Measurements from ENCODE around the gene RPRD1B. TPM values are rescaled to one million over a fixed set of nuclear protein-coding genes. Genes with fewer than 3 reads are reported as not detected.
"Not testable (repeated sequence)": the region's sequence is repeated elsewhere in the genome, so short reads cannot be mapped to it uniquely, and the experiment has no call there.

The RPRD1B gene
- total RNA-seq, 1 experiment from 2014 or later, result 42.6 TPM

- POLR2A ChIA-PET, result no interaction called here
- Mint-ChIP-seq H3K4me1 (ENCODE audit: insufficient read depth, unreplicated experiment) (peaks cover 10% of the 10 kb centered on the region), H3K27ac (ENCODE audit: low read depth, unreplicated experiment) (no peak overlapping the region), H3K4me3 (ENCODE audit: unreplicated experiment) (no peak overlapping the region), H3K36me3 (ENCODE audit: insufficient read depth, unreplicated experiment) (no peaks in the 10 kb centered on the region), H3K27me3 (ENCODE audit: insufficient read depth, unreplicated experiment) (no peaks in the 10 kb centered on the region), H3K9me3 (ENCODE audit: unreplicated experiment) (peaks cover 14% of the 10 kb centered on the region)
- no TSS peak for BruUV-seq (replicated peaks)
- CTCF ChIA-PET, result interaction anchor here (0.6 to 1.0 kb wide), 4 partner anchors 51 to 540 kb away, joined by 3 to 6 read pairs (median 4); no protein-coding TSS in a partner anchor
- DNase-seq (ENCODE audit: unreplicated experiment), result no peak
- intact Hi-C loops (cut with micrococcal nuclease), result no loop called here
- TF ChIP-seq CTCF (IDR thresholded peaks at IDR 0.05; ENCODE audit: unreplicated experiment), result no peak
These were observed 70.7 kb downstream of the RPRD1B start for GRCh38 chr20:38104285-38104684.

GRCh38 chr20:38106461-38106860 is 72.9 kb downstream of the RPRD1B start:
- Mint-ChIP-seq H3K4me1 (ENCODE audit: insufficient read depth, unreplicated experiment) (peaks cover 24% of the 10 kb centered on the region), H3K27me3 (ENCODE audit: insufficient read depth, unreplicated experiment) (no peaks in the 10 kb centered on the region), H3K27ac (ENCODE audit: low read depth, unreplicated experiment) (no peak overlapping the region), H3K9me3 (ENCODE audit: unreplicated experiment) (no peaks in the 10 kb centered on the region), H3K36me3 (ENCODE audit: insufficient read depth, unreplicated experiment) (no peaks in the 10 kb centered on the region), H3K4me3 (ENCODE audit: unreplicated experiment) (no peak overlapping the region)
- no peak for TF ChIP-seq CTCF (IDR thresholded peaks at IDR 0.05; ENCODE audit: unreplicated experiment)
- ChIA-PET CTCF (interaction anchor here (1.4 kb wide), 1 partner anchor 115 kb away, joined by 4 read pairs; no protein-coding TSS in a partner anchor), POLR2A (no interaction called here)
- no TSS peak for BruUV-seq (replicated peaks)
- intact Hi-C loops (cut with micrococcal nuclease), result no loop called here
- no peak for DNase-seq (ENCODE audit: unreplicated experiment)

GRCh38 chr20:38107386-38107785 is 73.8 kb downstream of the RPRD1B start:
- BruUV-seq (replicated peaks); H3K27ac Mint-ChIP-seq (ENCODE audit: low read depth, unreplicated experiment); POLR2A ChIA-PET; intact Hi-C loops (cut with micrococcal nuclease); DNase-seq (ENCODE audit: unreplicated experiment); H3K27me3 Mint-ChIP-seq (ENCODE audit: insufficient read depth, unreplicated experiment); H3K4me3 Mint-ChIP-seq (ENCODE audit: unreplicated experiment); H3K36me3 Mint-ChIP-seq (ENCODE audit: insufficient read depth, unreplicated experiment); CTCF ChIA-PET; H3K9me3 Mint-ChIP-seq (ENCODE audit: unreplicated experiment): not testable (repeated sequence)
- H3K4me1 Mint-ChIP-seq (ENCODE audit: insufficient read depth, unreplicated experiment), result peaks cover 24% of the 10 kb centered on the region

- BruUV-seq (replicated peaks); intact Hi-C loops (cut with micrococcal nuclease); CTCF ChIA-PET; H3K9me3 Mint-ChIP-seq (ENCODE audit: unreplicated experiment); POLR2A ChIA-PET; H3K27me3 Mint-ChIP-seq (ENCODE audit: insufficient read depth, unreplicated experiment); H3K4me3 Mint-ChIP-seq (ENCODE audit: unreplicated experiment); DNase-seq (ENCODE audit: unreplicated experiment); H3K36me3 Mint-ChIP-seq (ENCODE audit: insufficient read depth, unreplicated experiment); H3K27ac Mint-ChIP-seq (ENCODE audit: low read depth, unreplicated experiment): not testable (repeated sequence)
- peaks cover 24% of the 10 kb centered on the region for H3K4me1 Mint-ChIP-seq (ENCODE audit: insufficient read depth, unreplicated experiment)
These were observed 74.4 kb downstream of the RPRD1B start for GRCh38 chr20:38107916-38108315.

GRCh38 chr20:38108438-38108985 is 75.0 kb downstream of the RPRD1B start:
- no peaks in the 10 kb centered on the region for H3K36me3 Mint-ChIP-seq (ENCODE audit: insufficient read depth, unreplicated experiment)
- no peak for TF ChIP-seq CTCF (IDR thresholded peaks at IDR 0.05; ENCODE audit: unreplicated experiment)
- BruUV-seq (replicated peaks), result no TSS peak
- no peak overlapping the region for H3K4me3 Mint-ChIP-seq (ENCODE audit: unreplicated experiment)
- intact Hi-C loops (cut with micrococcal nuclease), result no loop called here
- no peak overlapping the region for H3K27ac Mint-ChIP-seq (ENCODE audit: low read depth, unreplicated experiment)
- H3K27me3 Mint-ChIP-seq (ENCODE audit: insufficient read depth, unreplicated experiment), result no peaks in the 10 kb centered on the region
- H3K9me3 Mint-ChIP-seq (ENCODE audit: unreplicated experiment), result no peaks in the 10 kb centered on the region
- CTCF ChIA-PET, result interaction anchor here (0.7 to 7.1 kb wide), 4 partner anchors 50 to 641 kb away, joined by 3 to 71 read pairs (median 6); partner anchors contain the start of gene TGM2
- POLR2A ChIA-PET, result interaction anchor here (1.6 to 2.8 kb wide), 2 partner anchors 9 to 99 kb away, joined by 6 to 10 read pairs; no protein-coding TSS in a partner anchor
- DNase-seq (ENCODE audit: unreplicated experiment), result peak; percentile 65
- peaks cover 24% of the 10 kb centered on the region for H3K4me1 Mint-ChIP-seq (ENCODE audit: insufficient read depth, unreplicated experiment)

All from MCF 10A (cell line).